GM19193 (cell line): Measurements from ENCODE around the gene WDR70.

Experiments
- POLR2A ChIP-seq: IDR thresholded peaks from 4 replicates; pipeline ENCODE4 v1.6.1; 2011; ENCODE audit not compliant: insufficient read depth, insufficient read length; ENCODE audit errors: extremely low read depth

The WDR70 gene

DNA sequence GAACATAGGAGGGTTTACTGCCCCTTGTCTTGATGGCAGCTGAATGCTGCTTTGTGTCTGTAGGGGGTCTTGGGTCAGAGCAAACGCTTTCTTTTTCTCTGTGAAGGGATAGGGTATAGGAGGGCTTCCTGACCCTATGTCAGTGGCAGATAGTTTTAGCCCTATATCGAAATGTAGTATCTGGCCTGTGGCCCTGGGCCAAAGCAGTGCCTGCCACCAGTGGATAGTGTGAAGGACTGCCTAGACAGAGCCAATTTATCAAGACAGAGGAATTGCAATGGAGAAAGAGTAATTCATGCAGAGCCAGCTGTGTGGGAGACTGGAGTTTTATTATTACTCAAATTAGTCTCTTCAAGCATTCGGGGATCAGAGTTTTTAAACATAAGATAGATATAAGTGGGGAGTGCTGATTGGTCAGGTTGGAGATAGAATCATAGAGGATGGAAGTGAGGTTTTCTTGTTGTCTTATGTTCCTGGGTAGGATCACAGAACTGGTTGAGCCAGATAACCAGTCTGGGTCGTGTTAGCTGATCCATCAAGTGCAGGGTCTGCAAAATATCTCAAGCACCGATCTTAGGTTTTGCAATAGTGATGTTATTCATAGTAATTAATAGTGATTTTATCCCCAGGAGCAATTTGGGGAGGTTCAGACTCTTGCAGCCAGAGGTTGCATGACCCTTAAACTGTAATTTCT, 282.3 kb downstream of the WDR70 start:
- TF ChIP-seq POLR2A = no peak

DNA sequence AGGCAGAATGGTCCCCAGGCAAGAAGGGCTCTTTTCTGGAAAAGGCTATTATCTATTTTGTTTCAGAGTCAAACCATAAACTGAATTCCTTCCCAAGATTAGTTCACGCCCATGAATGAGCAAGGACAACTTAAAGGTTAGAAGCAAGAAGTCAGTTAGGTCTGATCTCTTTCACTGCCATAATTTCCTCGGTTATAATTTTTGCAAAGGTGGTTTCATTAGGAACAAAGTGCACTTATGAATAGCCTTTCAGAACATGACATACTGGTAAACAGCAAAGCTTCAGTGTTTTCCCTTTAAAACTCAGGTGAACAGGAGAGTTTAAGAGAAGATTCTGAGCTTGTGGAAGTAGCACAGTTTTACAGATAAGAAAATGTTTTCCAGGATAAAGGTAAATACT, 282.8 kb downstream of the WDR70 start:
- TF ChIP-seq POLR2A = no peak

DNA sequence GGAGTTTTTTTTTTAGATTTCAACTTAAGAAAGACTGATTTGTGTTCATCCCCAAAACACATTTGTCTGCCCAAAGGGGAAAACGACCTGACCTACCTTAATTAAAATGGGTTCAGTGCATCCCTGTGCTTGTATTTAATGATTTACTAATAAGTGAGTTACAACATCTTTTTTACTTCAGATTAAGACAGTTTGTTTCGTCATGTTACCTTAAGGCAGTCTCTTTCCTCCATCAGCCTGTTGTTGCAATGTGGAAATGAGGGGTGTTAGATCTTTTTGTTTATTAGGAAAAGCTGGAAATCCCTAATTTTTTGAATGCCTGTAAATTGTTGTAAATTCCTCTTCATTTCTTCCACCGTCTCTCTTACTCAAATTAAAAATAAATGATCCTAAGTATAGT, 283.2 kb downstream of the WDR70 start:
- no peak for TF ChIP-seq POLR2A

DNA sequence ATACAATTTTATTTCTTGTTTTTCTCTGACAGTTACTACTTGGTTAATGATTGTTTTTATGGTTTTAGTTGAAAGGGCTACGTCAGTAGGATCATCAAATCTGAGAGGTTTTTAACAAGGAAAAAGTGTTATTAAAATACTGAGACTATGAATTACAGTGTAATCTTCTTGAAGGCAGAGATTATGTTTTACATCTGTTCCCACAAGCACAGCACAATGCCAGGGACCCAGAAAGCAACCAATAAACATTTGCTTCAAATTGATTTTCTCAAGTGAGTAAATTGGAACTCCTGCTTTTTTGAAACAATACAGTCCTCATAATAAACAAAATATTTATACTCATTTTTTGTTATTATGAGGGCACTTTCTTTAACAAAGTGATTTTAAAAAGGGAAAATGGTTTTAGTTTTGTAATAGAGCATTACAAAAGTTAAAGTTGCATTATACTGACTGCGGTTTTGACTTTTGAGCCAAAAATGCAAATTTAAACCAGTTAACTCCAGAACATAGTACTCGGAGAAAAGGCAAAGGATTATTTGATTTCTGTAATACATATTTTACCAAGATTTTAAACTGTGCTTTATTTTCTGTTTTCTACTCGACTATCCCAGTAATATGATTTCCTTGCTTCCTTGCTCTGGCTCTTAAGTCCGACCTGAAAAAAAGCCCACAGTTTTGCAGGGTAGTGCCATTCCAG, 283.8 kb downstream of the WDR70 start:
- TF ChIP-seq POLR2A = no peak

DNA sequence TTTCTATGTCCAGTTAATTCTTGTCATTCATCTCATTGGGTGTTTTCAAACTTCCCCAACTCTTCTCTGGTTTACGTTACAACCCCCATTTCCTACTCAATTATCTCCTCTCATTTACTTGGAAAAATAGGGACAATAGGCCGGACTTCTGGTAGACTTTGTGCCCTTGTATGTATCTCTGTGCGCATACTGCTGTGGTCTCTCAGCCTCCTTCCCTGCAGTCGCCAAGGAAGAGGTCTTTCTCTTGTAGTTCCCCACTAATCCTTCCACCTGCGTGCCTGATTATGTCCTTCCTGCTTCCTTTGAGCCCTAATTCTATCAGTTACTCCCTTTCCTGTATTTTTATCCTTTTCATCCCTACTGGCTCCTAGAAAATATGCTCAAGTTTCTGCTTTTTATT, 284.4 kb downstream of the WDR70 start:
- TF ChIP-seq POLR2A = no peak

DNA sequence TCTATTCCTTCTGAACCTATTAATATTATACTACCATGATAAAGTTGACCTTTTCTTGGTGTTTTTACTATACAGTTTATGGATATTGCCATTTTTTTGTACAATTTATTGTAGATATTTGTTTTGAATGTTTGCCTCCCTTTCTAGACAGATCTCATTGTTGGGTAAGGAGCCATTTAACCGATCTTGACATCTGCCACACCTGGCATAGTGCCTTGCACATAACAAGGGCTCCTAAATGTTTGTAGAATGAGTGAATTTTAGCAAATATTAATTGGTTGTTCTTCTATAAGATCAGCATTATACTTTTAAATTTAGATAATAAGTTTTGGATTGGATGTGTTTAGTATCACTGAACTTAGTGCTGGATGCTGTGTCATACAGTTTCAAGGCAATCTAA, 285.4 kb downstream of the WDR70 start:
- no peak for TF ChIP-seq POLR2A

DNA sequence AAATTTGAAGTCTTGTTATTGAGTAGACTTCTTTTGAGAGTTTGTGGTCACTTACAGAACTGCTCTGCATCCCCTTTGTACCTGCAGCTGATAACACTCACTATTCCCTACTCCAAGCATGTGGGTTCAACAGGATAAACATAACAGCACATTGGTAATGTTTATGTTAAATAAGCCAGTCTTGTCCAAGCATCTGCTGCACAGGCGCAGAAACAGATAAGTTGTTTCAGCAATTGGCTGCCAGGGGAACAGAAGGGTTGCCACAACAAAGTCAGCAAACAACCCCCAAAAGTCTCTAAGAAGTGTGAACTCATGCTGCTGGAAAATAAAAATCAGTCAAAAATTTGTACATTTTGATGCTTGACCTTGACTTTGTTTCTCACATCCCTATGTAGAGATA, 286.2 kb downstream of the WDR70 start:
- TF ChIP-seq POLR2A = no peak

DNA sequence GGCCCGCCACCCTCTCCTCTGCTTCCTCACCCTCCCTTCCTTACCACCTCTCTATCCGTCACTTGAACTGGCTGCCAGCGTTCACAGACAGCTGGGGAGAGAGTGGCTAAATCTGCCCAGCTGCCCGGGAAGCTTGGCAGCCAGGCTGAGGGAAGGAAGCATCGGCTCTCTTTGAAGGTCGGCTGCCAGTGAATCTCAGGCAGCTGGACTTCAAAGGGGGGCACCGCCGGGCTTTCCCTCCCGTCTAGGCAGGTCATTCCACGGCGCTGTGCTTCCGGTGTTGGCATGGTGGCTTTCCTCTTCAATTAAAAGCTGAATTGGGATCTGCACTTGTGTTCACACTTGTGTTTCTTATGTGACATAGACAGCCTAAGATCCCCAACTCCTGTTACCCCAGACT, 286.8 kb downstream of the WDR70 start:
- TF ChIP-seq POLR2A = no peak

DNA sequence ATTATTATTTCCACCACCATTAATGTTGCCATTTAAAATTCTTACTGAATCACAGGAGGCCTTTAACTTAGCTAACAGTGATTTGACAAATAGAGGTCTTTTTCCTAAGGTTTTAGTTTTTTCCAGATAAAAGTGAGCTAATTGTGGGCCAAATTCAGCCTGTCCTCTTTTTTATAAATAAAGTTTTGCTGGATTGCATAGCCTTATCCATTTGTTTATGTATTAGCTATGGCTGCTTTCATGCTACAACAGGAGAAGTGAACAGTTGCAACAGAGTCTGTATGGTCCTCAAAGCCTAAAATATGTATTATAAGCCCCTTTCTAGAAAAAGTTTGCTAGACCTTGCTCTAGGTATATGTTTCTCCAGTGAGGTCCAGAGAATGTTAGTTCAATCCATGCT, 288.3 kb downstream of the WDR70 start:
- TF ChIP-seq POLR2A = no peak

DNA sequence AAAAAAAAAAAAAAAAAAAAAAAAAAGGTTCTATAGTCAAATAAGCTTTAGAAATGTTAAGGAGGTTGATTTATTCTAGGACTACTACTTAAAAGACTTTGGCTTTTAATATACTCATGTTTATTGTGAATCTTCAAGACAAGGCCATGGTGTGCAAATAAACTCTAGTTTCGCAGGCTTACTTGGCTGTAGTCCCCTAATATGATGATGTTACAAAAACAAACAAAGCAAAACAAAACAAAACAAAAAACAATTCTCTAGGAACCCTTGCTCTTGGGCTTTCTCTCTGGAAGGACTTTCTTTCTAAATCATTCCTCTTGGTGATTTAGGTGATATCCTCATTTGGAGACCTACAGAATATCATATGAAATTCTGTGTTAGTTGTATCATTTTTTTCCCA, 288.7 kb downstream of the WDR70 start:
- TF ChIP-seq POLR2A = no peak

DNA sequence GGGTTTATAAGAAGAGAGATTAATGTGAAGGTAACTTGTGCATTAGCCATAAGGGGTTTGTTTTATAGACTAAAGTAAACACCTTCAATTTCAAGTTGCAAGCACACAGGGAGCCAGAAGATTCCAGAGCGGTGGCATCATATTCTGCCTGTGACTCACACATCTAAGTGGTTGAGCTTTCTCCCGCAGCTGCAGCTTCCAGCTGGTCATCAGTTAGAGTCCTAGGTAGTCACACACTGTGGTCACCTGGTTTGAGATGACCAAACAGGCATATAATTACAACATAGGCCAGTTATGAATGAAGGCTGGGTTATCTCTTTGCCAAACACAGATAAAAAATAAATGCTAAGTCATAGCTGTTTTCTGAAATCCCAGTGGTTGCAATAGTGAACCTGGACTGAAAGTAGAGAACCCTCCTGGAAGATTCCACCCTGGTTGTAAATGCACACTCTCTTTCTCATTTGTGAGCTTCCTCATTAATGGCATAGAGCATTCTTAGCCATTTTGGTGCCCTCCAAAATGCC, 289.5 kb downstream of the WDR70 start:
- no peak for TF ChIP-seq POLR2A

DNA sequence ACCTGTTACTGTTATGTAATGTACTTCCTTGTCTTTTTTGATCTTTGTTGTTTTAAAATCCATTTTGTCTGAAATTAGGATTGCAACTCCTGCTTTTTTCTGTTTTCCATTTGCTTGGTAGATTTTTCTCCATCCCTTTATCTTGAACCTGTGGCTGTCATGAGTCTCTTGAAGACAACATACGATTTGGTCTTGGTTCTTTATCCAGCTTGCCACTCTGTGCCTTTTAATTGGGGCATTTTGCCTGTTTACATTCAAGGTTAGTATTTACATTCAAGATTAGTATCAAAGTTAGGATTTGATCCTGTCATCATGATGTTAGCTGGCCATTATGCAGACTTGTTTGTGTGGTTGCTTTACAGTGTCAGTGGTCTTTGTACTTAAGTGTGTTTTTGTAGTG, 304.0 kb downstream of the WDR70 start:
- no peak for TF ChIP-seq POLR2A

DNA sequence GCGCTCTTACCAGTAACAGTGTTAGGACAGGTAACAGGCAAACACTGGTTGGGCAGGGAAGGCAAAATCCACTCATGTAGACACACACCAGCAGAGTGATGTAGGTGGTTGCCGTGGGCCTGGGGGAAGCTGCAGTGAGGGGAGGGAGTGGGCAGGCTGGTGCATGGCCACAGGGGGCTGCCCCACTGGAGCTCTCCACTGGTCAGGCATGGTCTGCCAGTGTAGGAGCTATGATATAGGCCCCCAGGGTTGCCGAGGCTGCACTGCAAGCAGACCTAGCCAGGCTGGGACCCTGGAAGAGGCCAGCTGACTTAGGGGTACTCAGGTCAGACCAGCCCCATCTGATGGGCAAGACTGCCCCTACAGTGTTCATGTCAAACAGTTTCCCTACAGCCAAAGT, 306.1 kb downstream of the WDR70 start:
- no peak for TF ChIP-seq POLR2A

DNA sequence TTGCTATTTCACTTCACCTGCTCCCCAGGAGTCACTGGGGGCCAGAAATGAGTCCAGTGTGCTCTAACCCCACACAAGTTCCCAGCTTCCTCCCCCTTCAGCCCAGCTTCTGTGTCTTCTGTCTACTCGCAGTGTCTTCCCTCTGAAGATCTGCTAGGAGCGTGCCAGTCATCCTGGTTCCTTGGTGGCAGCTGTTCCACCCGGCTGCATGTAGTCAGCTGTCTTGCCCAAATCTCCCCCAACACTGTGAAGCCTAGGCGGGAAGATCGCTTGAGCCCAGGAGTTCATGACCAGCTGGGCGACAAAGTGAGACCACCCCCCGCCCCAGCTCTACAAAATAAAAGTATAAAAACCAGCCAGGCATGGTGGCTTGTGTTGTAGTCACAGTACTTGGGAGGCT, 306.7 kb downstream of the WDR70 start:
- no peak for TF ChIP-seq POLR2A

DNA sequence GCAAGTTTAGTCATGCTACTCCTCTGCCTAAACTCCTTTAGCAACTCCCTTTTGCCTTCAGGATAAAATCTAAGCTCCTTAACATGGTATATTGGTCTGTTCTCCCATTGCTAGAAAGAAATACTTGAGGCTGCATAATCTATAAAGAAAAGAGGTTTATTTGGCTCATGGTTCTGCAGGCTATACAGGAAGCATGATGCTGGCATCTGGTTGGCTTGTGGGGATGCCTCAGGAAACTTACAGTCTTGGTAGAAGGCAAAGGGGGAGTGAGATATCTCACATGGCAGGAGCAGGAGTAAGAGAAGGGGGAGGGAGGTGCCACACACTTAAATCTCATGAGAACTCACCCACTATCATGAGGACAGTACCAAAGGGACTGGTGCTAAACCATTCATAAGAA, 315.7 kb downstream of the WDR70 start:
- TF ChIP-seq POLR2A = no peak

DNA sequence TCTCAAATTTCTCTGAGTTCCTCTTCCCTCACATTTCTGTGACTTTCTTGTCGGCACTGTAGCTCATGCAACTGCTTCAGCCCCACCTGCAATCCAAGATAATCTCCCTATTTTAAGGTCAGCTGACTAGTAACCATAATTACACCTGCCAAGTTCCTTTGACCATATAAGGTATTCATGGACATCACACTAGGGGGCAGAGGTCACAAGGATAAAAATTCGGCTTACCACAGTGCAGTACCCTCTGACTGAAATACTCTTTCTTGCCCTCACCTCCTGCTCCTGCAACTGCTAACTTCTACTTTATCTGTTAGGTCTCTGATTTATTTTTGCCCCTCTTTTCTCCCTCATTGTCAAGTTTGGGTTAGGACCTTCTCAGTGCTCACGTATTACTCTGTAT, 316.5 kb downstream of the WDR70 start:
- no peak for TF ChIP-seq POLR2A

DNA sequence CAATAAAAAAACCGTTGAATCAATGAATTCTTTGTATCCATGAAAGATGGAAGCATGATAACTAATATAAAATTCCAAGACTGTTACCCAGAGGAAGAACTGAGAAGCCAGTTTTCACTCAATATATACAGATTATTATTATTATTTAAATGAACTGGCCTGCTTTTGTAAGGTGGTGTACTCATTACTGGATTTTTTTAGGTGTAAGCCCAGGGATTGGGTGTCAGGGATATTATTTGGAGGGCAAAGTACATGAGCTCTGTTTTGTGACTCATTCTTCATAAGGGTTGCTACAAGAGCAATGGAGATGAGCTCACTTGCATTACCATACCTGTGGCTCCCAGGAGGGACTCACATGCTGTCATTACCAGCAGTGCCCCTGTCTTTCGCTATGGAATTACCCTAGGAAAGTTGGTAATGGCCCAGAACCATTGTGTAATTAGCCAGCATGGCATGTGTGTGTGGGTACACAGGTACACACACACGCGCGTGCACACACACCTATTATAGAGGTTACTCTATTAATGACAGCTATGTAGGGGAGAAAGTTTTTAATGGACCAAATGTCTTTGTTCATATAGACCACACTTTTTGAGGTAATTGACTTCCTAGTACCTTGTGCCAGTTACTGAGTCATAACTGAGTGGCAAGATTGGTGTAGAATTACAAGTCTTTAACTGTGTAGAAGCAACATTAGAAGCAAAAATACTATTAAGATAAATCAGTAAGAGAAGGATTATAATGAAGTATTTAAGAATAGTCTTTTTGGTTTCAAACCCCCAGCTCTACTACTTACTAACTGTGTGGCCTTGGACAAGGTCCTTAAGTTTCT, 317.3 kb downstream of the WDR70 start:
- TF ChIP-seq POLR2A = no peak

DNA sequence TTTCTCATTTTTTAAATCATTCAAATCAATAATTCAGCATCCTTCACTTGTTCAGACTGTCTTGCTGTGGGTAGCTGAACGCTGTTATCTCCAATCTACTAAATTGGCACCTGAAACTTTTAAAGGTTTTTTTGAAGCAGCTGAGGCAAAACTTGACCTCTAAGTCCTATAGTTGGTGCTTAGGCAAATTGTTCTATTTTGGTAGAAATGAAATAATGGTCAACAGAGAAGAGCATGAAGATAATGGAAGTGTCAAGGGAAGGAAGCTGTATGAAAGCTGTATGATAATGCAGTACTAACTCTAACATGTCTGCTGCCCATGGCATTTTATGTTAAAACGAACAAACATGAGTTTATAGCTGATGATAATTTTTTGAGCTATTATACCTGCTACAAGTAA, 322.8 kb downstream of the WDR70 start:
- no peak for TF ChIP-seq POLR2A
